Left ventricle myocardium inferior (tissue), 1 donor: ENCODE measurements around the gene RNF180. TPM values are rescaled to one million over a fixed set of nuclear protein-coding genes. Genes with fewer than 3 reads are reported as not detected.
A peak's percentile ranks its signal among the peaks of the same experiment; 100 is the strongest.

Experiments used
- DNase-seq: peaks from one replicate; pipeline ENCODE4 v3.0.0-alpha.2; 2020
- H3K27ac ChIP-seq: fragments of 200-600 bp; replicated peaks from 2 replicates; pipeline ENCODE4 v1.8.0; 2021
- H3K27me3 ChIP-seq: fragments of 200-600 bp; 2 replicates; pipeline ENCODE4 v1.8.0; 2021; ENCODE audit warnings: low read depth
- H3K36me3 ChIP-seq: fragments of 200-600 bp; 2 replicates; pipeline ENCODE4 v1.8.0; 2021
- H3K4me1 ChIP-seq: fragments of 200-600 bp; 2 replicates; pipeline ENCODE4 v1.8.0; 2021
- H3K4me3 ChIP-seq: fragments of 200-600 bp; 2 replicates; pipeline ENCODE4 v1.8.0; 2021; ENCODE audit warnings: mild to moderate bottlenecking, moderate library complexity
- H3K9me3 ChIP-seq: fragments of 200-600 bp; replicated peaks from 2 replicates; pipeline ENCODE4 v1.8.0; 2021
- intact Hi-C: fragments of 100-400 bp; cut with micrococcal nuclease; formaldehyde crosslinking; loops from one replicate; pipeline ENCODE4 v1.11.0; 2022
- total RNA-seq: library from RNA; stranded (reverse); fragmentation: NEBNext Ultra II Directional; extraction: Animal tissue kit (Norgen Biotek cat#: 25700); gene quantifications from one replicate; pipeline ENCODE4 v1.2.1, GENCODE V29; 2021
- TF ChIP-seq, protein P1 (sequence below): fragments of 200-600 bp; IDR thresholded peaks from 2 replicates; pipeline ENCODE4 v1.8.0; 2021; ENCODE audit warnings: antibody characterized with exemption, mild to moderate bottlenecking, borderline replicate concordance
- donor health status: DM: no; HTN: yes; CAD: no; lungs with severe emphysema.

Gene RNF180
- total RNA-seq, 1 donor from 2014 or later, result 12.9 TPM

DNA sequence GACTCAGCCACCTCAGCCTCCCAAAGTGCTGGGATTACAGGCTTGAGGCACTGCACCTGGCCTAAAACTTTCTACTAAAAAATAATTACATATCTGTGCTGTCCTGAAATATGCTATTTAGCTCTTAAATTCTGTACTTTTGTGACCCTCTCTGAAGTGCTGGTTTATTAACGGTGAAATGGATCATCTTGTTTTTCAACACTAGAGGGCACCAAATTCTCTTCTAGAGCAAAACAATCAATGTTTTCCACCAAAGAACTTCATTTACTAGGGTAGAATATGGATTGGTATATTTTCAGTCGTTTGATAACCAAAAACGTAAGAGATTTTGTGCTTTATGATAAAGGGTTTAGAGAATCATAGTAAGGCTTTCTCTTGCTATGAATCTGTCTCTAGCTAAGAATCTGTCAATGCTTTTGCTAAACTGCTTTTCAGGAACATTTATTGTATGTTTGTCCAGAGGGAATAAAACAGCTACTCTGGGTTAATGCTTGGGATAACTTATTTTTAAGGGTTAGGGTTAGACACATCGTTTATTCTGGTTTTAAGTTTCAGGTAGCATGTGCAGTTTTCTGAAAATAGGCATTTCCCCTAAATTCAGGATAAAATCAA, 63.6 kb downstream of the RNF180 start:
- no peak overlapping the region for H3K27ac ChIP-seq
- H3K36me3 ChIP-seq, result peaks cover 4% of the 10 kb centered on the region
- no peaks in the 10 kb centered on the region for H3K4me1 ChIP-seq
- H3K27me3 ChIP-seq, result no peaks in the 10 kb centered on the region
- no peaks in the 10 kb centered on the region for H3K9me3 ChIP-seq
- H3K4me3 ChIP-seq, result no peak overlapping the region
- intact Hi-C loops, result loop anchor here (2.0 kb wide), 1 partner anchor 382 kb away; no protein-coding TSS in a partner anchor
- DNase-seq, result no peak
- TF ChIP-seq, protein P1, sequence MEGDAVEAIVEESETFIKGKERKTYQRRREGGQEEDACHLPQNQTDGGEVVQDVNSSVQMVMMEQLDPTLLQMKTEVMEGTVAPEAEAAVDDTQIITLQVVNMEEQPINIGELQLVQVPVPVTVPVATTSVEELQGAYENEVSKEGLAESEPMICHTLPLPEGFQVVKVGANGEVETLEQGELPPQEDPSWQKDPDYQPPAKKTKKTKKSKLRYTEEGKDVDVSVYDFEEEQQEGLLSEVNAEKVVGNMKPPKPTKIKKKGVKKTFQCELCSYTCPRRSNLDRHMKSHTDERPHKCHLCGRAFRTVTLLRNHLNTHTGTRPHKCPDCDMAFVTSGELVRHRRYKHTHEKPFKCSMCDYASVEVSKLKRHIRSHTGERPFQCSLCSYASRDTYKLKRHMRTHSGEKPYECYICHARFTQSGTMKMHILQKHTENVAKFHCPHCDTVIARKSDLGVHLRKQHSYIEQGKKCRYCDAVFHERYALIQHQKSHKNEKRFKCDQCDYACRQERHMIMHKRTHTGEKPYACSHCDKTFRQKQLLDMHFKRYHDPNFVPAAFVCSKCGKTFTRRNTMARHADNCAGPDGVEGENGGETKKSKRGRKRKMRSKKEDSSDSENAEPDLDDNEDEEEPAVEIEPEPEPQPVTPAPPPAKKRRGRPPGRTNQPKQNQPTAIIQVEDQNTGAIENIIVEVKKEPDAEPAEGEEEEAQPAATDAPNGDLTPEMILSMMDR, result peak; percentile 74

DNA sequence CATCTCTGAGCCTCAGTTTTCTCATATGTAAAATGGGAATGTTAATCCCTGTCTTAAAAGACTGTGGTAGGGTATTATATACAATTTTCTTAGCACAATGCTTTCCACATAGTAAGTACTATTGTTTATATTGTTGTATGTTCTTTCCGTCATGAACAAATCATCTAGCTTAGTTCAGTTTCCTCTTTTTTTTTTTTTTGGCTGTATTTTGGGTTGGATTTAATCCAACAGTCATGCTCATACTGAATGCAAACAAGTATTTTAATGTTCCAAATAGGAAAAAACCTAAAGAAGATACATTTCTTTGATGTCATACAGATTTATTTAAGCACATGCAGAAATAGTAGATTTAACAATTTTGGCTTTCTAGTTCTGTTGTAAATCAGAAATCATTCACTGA, 95.1 kb downstream of the RNF180 start:
- H3K4me1 ChIP-seq, result no peaks in the 10 kb centered on the region
- H3K27ac ChIP-seq, result no peak overlapping the region
- intact Hi-C loops, result no loop called here
- TF ChIP-seq, protein P1, result no peak
- peaks cover 22% of the 10 kb centered on the region for H3K9me3 ChIP-seq
- no peaks in the 10 kb centered on the region for H3K36me3 ChIP-seq
- no peak overlapping the region for H3K4me3 ChIP-seq
- no peak for DNase-seq
- H3K27me3 ChIP-seq, result no peaks in the 10 kb centered on the region

DNA sequence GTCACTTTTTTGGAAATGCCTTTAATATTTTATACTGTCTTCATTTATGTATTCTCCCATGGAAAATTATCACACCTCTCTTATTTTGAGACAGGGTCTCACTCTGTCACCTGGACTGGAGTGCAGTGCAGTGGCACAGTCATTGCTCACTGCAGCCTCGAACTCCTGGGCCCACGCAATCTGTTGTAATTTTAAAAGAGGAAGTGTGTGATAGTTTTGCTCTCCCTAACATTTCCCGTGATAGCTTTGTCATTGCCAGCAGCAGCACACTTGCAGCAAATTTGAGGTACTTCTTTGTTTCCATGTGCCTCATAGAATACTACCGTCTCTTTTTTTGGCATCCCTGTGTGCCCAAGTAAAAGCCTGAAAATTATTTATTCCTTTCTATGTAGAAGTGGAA, 103.5 kb downstream of the RNF180 start:
- H3K36me3 ChIP-seq, result no peaks in the 10 kb centered on the region
- no peak for DNase-seq
- TF ChIP-seq, protein P1, result no peak
- H3K27me3 ChIP-seq, result no peaks in the 10 kb centered on the region
- H3K27ac ChIP-seq, result no peak overlapping the region
- H3K4me3 ChIP-seq, result no peak overlapping the region
- H3K9me3 ChIP-seq, result peaks cover 14% of the 10 kb centered on the region
- peaks cover 26% of the 10 kb centered on the region for H3K4me1 ChIP-seq
- intact Hi-C loops, result no loop called here

DNA sequence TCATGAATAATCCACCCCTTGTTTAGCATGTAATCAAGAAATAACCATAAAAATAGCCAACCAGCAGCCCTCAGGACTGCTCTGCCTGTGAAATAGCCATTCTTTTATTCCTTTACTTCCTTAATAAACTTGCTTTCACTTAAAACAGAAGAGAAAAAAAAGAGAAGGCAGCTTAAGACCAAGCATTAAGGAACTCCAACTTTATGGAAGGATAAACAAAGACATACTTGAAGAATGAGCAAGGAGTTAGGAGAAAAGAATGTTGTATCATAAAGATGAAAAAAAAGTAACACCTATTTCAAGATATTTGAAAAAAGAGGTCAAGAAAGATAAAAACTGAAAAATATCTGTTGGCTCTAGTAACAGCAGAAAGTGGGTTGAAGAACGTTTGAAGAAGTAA, 107.6 kb downstream of the RNF180 start:
- H3K27ac ChIP-seq, result no peak overlapping the region
- H3K4me1 ChIP-seq, result peaks cover 37% of the 10 kb centered on the region
- TF ChIP-seq, protein P1, result no peak
- H3K36me3 ChIP-seq, result no peaks in the 10 kb centered on the region
- H3K9me3 ChIP-seq, result no peaks in the 10 kb centered on the region
- intact Hi-C loops, result no loop called here
- no peak overlapping the region for H3K4me3 ChIP-seq
- no peak for DNase-seq
- no peaks in the 10 kb centered on the region for H3K27me3 ChIP-seq

DNA sequence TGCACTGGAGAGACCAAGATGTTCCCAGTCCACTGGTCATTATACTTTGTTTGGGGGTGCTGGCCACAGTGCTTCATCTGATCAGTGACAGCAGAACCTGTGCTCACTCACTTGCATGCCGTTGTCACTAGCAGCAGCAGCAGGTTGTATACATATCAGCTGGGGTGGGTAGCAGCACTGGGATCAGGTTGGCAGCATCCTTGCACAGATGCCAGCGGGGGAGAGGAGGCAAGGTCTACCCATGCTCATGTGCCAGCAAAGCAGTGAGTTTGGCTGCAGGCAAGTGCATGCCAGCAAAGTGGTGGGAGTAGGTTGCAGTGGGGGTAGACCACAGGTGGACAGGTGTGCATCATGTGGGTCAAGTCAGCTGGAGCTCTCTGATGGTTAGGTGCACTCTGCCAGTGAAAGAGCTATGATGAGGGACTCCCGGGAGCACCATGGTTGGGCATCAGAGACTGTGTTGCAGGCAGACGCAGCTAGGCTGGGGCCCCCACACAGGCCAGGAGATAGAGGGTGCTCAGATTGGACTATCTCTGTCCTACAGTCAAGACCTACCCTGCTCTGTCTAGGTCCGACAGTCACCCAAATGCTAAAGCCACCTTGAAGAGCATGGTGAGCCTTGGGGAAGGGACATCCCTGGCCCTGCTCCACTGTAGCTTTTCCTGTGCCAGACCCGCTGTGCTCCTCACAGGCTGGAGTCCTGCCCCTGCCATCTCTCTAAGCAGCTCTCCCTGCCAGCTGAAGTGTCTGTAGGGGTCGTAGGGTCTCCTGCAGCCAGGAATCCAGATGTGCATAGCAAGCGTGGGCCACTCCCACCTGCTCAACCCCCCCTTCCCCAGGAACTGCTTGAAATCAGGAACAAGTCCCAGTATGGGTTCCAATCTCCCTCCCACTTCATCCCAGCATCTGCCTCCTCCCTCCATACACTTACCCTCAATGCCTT, 119.8 kb downstream of the RNF180 start:
- Histone ChIP-seq H3K4me1 (peaks cover 8% of the 10 kb centered on the region), H3K4me3 (no peak overlapping the region), H3K9me3 (peaks cover 44% of the 10 kb centered on the region), H3K27ac (no peak overlapping the region), H3K27me3 (no peaks in the 10 kb centered on the region), H3K36me3 (peaks cover 2% of the 10 kb centered on the region)
- intact Hi-C loops, result no loop called here
- TF ChIP-seq, protein P1, result no peak
- no peak for DNase-seq
